ENCODE data around the gene WDR19.
"Not testable (repeated sequence)": the region's sequence is repeated elsewhere in the genome, so short reads cannot be mapped to it uniquely, and the experiment has no call there.

Gene WDR19

DNA sequence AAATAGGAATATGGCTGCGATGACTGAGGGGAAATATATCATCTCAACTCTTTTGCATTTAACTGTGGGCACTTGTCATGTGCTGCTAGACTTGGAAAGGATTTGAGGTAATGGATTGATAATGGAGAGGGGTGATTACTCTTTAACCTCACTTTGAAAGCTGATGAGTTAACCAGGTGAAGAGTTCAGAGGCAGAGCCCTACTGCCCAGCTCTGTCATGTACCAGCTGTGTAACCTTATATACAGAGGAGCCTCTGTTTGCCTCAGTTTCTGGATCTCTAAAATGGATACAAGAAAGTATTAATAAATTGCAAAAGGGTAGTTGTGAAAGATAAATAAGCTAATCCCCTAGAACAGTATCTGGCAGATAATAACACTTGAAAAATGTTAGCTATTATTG is 51.5 kb downstream of the WDR19 start:
- DNase-seq: no peak

DNA sequence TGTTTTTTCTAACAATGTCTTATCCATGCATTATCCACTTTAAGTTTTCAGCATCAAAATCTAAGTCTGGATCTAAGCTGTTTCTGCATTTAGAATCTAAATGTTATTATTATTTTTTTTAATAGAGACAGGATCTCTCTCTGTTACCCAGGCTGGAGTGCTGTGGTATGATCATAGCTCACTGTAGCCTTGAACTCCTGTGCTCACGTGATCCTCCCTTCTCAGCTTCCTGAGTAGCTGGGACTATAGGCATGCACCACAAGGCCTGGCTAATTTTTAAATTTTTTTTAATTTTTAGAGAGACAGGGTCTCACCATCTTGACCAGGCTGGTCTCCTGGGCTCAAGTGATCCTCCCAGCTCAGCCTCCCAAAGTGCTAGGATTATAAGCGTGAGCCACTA is 52.7 kb downstream of the WDR19 start:
- DNase-seq: no peak

DNA sequence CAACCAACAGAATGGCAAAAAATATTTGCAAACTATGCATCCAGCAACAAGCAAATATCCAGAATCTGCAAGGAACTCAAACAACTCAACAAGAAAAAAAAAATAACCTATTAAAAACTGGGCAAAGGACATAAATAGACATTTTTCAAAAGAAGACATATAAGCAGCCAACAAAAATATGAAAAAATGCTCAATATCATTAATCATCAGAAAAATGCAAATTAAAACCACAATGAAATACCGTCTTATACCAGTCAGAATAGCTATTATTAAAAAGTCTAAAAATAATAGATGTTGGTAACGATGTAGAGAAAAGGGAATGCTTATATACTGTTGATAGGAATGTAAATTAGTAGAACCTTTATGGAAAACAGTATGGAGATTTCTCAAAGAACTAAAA is 53.4 kb downstream of the WDR19 start:
- DNase-seq: no peak

DNA sequence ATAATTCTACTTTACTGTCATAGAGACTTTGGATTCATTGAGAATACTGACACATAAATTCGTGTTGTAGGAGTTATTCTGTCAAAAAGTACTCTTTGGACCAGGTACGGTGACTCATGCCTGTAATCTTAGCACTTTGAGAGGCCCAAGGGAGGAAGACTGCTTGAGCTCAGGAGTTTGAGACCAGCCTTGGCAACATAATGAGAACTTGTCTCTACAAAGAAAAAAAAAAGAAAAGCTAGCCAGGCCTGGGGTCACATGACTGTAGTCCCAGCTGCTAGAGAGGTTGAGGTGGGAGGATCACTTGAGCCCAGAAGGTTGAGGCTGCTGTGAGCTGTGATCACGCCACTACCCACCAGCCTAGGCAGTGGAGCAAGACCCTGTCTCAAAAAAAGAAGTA is 54.9 kb downstream of the WDR19 start:
- DNase-seq: no peak

DNA sequence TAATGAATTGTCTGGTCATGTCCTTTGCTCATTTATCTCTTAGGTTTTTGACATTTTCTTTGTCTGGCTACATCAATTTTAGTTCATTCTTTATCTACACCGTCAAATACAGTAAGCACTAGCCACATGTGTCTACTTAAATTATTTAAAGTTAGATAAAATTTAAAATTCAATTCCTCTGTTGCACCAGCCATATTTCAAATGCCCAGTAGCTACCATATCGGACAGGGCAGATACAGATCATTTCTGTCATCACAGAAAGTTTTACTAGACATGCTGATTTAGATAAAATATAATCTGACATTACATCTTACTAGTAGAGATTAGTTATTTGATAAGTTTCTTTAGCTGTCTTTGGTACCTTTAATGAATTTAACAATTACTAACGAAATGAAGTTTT is 61.1 kb downstream of the WDR19 start:
- DNase-seq: no peak

DNA sequence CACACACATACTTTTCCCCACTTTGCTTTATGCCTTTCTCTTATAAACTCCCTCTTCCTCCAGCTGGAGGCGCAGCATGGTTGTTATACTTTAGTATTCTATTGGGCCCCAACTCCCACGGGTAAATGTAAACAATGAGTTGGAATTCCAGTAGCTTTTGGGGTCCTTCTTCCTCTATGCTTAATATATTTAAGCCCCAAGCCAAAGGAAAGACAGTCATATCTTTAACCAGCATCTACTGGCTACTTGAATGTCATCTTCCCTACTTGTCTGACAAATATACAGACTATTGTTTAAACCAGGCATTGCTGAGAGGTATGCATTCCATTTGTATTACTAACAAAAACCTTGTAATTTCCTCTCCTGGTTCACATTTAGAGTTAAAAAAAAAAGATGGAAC is 72.9 kb downstream of the WDR19 start:
- no peak for DNase-seq

DNA sequence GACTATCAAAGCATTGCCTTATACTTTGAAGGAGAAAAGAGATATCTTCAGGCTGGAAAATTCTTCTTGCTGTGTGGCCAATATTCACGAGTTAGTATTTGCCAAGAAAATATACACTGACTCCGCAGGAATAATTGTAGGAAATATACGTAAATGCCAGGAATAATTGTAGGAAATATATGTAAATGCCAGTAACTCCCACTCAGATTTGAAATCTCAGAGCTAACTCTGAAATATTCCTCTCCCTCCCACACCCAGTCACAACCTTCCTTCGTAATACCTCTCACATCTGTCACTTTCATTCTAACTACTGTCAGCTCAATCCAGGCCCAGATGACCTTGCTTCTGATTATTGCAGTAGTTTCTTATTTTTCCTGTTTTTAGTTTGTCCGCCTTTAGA is 73.5 kb downstream of the WDR19 start:
- no peak for DNase-seq

DNA sequence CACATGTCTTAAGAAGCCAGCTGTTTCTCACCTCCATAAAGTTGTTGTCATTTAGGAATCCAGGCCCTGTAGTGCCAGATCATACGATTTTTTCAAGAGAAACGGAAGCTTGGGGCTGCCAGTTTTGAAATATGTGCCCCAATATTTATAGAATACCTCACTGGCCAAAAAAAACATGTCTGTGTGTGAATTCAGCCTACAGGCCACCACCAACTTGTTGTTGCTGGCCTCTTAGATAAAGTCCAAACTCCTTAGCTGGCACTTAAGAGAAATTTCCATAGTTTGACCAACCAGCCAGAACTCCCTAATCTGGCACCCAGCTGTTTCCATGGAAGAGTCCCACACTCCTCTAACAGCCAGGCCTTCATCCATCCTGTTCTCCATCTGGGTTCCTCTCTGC is 74.1 kb downstream of the WDR19 start:
- DNase-seq: no peak

DNA sequence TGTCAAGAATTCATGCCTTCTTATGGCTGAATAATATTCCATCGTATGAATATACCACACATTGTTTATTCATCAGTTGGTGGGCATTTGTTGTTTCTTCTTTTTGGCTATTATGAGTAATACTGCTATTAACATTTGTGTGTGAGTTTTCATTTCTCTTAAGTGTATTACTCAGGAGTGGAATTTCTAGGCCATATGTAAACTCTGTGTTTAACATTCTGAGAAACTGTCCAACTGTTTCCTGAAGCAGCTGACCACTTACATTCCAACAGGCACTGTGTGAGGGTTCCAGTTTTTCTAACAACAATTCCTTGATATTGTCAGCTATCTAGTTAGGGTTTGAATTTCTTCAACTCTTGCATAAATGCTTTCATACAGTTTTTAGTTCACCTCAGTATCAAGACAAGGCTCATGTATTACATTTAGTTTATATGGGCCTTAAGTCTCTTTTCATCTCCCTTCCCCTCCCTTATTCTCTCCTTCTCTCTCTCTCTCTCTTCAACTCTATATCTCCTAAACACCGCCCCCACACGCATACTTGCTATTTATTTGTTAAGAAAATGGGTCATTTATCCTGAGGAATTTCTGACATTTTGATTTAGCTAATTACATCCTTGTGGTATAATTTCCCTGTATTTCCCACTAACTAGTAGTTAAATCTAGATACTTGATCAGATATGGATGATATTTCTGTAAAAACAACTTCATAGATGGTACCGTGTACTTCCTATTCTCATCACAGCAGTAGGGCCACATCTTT is 77.4 kb downstream of the WDR19 start:
- no peak for DNase-seq

DNA sequence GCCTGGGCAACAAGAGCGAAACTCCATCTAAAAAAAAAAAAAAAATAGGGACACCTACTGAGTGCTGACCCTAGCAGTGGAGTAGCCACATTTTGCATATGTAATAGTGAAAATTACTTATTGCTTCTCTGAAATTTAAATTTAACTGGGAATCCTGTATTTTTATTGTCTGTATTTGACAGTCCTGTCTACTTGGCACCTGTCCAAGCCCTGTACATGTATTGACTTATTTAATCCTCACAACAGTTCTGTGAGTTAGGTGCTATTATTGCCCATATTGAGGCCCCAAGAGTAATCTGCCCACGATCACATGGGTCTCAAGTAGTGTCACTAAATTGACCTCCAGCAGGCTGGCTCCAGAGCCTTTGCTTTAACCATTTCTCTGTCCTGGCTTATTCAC is 81.6 kb downstream of the WDR19 start:
- peak; percentile 54 for DNase-seq

DNA sequence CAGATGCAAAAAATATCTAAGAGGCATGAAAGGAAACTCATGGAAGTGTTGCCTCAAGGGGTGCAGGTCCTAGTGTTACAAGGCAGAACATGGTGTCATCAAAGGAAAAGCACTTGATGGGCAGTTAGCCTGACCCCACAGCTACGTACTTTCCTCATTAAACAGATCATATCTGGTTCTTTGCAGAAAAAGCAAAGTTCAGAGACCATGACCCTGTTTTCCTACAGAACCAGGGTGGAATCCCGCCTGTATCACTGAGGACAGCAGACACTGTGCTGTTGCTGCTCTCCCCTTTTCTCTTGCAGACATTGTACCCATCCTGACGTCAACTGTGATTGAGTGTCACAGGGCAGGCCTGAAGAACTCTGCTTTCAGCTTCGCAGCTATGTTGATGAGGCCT is 92.2 kb downstream of the WDR19 start:
- DNase-seq: no peak

DNA sequence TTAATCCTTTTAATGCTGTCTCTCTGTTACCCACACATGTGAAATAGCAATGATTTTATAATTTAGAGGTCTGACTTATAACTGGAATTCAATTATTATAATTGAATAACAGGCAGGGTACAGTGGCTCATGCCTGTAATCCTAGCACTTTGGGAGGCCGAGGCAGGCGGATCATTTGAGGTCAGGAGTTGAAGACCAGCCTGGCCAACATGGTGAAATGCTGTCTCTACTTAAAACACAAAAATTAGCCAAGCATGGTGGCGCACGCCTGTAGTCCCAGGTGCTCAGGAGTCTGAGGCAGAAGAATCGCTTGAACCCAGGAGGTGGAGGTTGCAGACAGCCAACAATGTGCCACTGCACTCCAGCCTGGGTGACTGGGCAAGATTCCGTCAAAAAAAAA is 95.3 kb downstream of the WDR19 start:
- DNase-seq: not testable (repeated sequence)

DNA sequence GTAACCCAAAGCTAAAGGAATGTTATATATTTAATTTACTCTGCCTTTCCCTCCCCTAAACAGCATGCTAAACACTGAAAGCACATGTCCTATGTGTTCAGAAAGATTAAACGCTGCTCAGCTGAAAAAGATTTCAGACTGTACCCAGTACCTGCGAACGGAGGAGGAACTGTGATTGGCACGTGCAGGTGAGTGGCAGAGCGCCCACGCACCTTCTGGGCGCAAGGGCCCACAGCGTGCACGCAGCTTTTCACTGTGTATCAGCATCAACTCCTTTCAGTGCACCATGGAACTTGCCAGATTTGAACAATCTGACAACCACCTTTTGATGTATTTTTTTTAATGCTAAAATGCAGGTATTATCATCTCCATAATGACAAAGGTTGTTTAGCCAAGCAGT is 96.1 kb downstream of the WDR19 start:
- no peak for DNase-seq

DNA sequence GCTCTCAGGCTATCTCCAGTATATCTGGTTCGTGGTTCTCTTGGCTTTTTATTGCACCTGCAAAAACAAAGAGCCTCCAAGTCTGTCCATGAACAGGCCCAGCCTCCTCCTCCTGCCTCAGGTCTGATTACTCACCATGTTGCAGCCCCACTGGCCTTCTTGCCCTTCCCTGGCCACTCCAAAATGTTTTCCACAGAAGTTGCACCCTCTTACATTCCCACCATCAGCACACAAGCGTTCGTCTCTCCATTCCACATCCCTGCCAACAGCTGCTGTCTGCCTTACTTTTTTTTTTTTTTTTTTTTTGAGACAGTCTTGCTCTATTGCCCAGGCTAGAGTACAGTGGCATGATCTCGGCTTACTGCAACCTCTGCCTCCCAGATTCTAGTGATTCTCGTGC is 97.1 kb downstream of the WDR19 start:
- no peak for DNase-seq

DNA sequence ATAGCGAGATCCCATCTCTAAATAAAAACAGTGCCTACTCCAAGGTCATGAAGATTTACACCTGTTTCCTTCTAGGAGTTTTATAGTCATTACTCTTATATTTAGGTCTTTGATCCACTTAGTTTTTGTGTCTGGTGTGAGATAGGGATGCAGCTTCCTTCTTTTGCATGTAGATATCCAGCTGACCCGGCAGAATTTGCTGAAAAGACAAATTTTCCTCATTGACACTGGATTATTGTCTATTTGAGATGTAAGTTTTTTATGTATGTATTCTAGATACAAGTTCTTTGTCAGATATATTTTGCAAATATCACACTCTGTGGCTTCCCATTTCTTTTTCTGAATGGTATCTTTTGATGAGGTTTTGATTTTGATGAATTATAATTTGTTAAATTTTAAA is 98.4 kb downstream of the WDR19 start:
- DNase-seq: no peak

DNA sequence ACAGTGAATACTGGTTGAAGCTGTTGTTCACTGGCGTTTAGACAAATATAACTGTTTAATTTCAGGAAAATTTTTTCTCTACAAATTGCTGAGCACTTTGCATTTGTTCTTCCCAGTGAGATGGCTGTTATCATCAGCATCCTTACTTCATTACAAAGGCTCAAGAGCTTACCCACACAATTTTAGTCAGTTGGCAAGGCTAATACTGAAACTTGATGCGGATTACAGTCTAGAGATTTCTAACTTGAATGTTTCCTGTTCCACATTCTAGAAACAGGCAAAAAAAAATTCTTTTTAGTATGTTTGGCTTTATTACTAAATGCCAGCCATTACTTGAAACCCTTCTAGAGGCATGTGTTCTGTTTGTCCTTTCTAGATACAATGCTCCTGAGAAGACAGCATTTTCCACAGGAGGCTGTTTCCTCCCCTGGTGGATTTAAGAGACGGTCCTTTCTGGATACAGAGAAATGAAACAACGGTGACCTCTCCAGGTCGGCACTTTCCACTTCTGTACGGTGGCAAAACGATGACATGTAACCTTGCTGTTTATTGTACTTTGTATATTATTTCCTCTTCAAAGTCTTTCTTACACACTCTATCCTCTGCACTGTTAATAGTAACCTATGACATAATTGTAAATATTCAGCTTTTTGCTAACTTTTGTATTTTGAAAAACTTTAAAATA is 102.9 kb downstream of the WDR19 start:
- DNase-seq: no peak

DNA sequence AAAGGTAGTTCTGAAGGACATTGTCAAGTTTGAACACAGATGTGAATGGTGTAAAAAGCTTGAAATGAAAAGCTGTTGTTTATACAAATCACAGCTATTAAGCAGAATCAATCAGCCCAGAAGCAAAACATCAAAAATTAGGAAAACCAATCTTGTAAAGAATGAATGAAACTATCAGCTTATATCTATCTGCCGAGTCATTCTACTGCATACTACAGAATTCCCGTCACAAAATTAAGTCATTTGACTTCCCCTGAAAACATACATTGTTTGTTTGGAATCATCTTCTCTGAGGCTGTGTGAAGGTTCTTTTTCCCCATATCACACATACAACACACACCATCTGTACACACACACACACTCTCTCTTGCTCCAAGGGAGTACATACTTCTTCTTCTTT is 103.5 kb downstream of the WDR19 start:
- no peak for DNase-seq

DNA sequence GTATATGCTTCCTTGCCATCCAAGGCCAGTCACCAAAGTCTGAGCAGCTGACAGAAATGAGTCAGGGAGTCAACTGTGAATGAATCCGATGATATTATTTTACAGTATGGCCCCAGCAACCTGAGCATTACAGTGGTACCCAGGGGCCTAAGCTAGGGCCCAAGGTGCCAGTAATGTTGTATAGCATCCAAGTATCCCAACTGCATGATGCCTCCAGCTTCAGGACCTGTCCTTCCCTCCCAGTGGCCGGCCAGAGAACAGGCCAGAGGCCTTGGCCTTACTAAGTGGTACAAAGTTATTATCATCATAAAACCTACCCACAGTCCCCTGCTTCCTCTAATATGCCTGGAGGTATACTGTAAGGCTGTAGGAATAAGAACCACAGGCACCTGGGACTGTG is 103.9 kb downstream of the WDR19 start:
- DNase-seq: no peak

DNA sequence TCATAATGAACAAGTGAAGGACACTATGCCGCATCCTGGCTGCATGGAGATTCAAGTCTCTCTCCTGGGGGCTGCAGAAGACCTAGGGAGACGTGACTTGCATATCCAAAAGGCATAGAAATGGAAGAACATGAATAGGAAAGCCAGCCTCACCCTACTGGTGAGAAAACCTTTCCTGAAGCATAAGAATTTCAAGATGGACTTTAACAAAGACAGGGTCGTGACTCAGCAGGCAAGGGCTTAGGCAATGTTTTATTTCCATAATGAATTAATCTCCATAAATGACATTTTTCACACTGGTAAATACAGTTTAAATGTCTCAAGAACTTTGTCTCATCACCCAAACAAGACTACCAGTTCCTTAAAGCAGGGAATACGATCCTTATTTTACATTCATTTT is 104.9 kb downstream of the WDR19 start:
- no peak for DNase-seq

DNA sequence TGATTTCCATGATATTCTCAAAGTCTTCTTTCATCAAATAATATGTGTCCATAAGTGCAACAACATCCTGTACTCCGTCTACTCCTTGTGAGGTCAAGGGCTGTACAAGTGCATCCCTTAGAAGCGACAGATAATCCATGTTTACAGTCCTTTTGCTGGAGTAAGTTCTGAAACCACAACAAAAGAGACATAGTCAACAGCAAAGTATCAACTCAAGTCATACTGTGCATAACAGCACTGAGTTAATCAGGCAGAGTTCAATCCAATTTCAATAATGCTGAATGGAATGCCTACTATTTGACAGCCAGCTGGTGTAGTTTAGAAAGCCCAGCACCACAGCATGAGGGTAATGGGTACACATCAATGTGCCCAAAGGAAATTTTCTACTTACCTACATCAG is 109.4 kb downstream of the WDR19 start:
- DNase-seq: no peak

DNA sequence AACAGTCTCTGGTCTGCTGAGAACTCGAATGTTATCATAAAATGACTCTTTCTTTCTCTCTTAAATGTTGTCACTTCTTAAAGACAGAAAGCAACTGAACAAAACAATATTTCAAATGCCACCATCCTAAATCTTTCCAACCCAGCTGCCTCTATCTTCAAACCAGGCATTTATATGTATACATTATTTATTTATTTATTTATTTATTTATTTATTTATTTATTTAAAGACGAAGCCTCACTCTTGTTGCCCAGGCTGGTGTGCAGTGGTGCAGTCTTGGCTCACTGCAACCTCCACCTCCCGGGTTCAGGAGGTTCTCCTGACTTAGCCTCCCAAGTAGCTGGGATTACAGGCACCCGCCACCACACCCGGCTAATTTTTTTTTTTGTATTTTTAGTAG is 110.1 kb downstream of the WDR19 start:
- DNase-seq: not testable (repeated sequence)

DNA sequence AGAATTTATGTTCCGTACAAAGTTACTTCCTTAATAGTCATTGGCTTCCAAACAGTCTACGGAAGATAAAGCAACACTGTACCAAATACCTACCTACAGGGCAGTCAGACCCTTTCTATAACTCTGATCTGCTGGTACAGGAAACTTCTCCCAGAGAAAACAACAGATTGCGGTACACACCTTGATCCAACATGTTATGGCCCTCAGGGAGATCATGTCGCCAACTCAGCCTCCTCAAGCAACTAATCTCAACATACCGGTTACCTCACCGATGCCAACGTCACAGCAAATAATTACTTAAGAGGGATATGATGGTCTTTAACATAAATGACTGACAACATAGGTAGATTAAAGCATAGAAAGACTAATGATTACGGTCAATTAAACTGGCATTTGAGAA is 113.5 kb downstream of the WDR19 start:
- DNase-seq: no peak

DNA sequence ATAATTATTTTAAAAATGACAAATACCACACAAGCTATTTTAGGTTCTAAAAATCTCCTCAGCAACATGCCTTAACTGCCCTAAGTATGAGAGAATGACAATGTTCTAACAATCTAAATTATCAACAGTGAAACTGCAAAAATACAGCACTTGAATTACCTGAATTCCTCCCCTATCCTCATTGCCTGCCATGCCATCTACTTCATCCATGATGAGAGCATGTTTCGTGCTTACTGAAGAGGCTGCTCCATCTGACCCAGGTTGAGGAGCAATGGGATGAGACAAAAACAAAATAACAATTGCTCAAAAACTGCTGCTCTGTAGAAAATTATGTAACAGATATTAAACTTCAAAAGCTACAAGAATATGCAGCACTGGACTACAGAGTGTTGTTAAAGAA is 120.6 kb downstream of the WDR19 start:
- no peak for DNase-seq

DNA sequence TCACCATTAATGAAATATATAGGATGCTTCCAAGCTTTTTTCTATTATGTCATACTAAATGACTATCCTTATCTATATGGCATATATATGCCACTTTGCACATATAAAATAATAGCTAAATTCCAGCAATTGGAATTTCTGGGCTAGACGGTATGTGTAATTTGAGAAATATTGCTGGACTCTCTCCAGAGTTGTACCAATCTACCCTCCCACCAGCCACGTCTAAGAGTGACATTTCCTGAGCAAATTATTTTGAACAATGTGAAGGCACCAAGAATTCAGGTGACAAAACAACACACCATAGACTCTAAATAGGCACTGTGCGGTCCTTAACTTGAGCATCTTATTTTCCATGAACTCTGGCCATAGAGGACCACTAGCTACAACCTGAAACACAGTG is 121.5 kb downstream of the WDR19 start:
- DNase-seq: no peak

DNA sequence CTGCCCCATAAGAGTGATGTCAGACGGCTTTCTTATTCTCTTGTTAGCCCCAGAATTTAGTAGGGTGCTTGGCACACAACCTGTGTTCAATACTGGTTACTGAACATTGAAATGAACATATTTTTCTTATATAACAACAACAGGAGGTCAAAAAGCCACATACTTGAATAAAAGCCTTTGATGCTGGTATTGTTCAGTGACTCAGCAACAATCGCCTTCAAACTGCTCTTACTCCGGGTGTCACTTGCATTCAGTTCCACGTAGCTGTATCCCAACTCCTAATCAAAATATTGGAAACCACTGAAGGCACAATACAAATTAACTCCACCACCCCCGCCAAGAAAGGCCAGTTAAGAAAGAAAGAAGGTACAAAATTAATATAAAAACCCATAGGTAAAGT is 122.3 kb downstream of the WDR19 start:
- peak; percentile 37 for DNase-seq
